ENCODE results near the gene INCA1. TPM values are rescaled to one million over a fixed set of nuclear protein-coding genes. Genes with fewer than 3 reads are reported as not detected.

INCA1 gene
- total and polyA plus RNA-seq, 8 donors, result 0.28 to 2.4 (median 0.41) TPM

- H3K4me1 ChIP-seq, result peaks cover 5 to 20% (median 15%) of the 10 kb centered on the region in 3 donors
- no peak for TF ChIP-seq CTCF (IDR thresholded peaks at IDR 0.05)
- H3K27ac ChIP-seq, result peak overlapping the region; percentile 73 to 91 (median 89)
- intact Hi-C loops (cut with DNase I), result loop anchor here in 1 of 3 donors (10.0 kb wide), 1 partner anchor 45 kb away; the partner anchor contains the start of gene CAMTA2
- no peaks in the 10 kb centered on the region for H3K9me3 ChIP-seq
- H3K27me3 ChIP-seq, result no peaks in the 10 kb centered on the region
- H3K36me3 ChIP-seq, result peaks cover 0 to 22% (median 7%) of the 10 kb centered on the region in 3 donors
- ATAC-seq, result no peak
- WGBS, 2 donors, result 0 to 1% methylated on average over 14 to 16 of the region's 16 CpGs
- H3K4me3 ChIP-seq, result peak overlapping the region; percentile 52 to 97 (median 80)
- no peak for FAIRE-seq
- peak in 3 of 6 donors; percentile 62 to 82 (median 67) for DNase-seq
Measured at GRCh38 chr17:4939546-4939795, 57.9 kb downstream of the INCA1 start.

GRCh38 chr17:4938688-4939545, 58.4 kb downstream of the INCA1 start:
- TF ChIP-seq CTCF (IDR thresholded peaks at IDR 0.05), result no peak
- Histone ChIP-seq H3K4me1 (peaks cover 5 to 23% (median 15%) of the 10 kb centered on the region in 3 donors), H3K36me3 (peaks cover 0 to 18% (median 7%) of the 10 kb centered on the region in 3 donors), H3K9me3 (no peaks in the 10 kb centered on the region), H3K27ac (peak overlapping the region; percentile 73 to 91 (median 89)), H3K27me3 (no peaks in the 10 kb centered on the region), H3K4me3 (peak overlapping the region; percentile 52 to 97 (median 80))
- intact Hi-C loops (cut with DNase I), result loop anchor here in 1 of 3 donors (10.0 kb wide), 1 partner anchor 46 kb away; the partner anchor contains the start of gene CAMTA2
- FAIRE-seq (no peak), ATAC-seq (no peak), DNase-seq (peak in 2 of 6 donors; percentile 25 to 50)
- 52 to 54% methylated on average over 19 of the region's 19 CpGs for WGBS, 2 donors

Small RNA genes lying within 50 kb of the gene (microRNA-seq; reads per million reads assigned to microRNA genes)
- 0 reads per million in 2 donors for gene MIR6864
- 0.39 to 0.59 reads per million in 2 donors for gene MIR6865

Other genes with a start within 250 kb of the INCA1 start
- gene TM4SF5, start 225.6 kb downstream of the INCA1 start, total RNA-seq, result 1 to 10 TPM in 1 of 6 donors, under 1 TPM in 3, not detected in 2; 0.31 to 1.2 (median 0.61) TPM
- gene TM4SF5, start 225.6 kb downstream of the INCA1 start, polyA plus RNA-seq, result under 1 TPM; 0.46 to 0.77 TPM
- 1 to 10 TPM in 3 of 6 donors, under 1 TPM in 2, not detected in 1; 0.28 to 2.2 (median 1.2) TPM for gene VMO1, start 211.2 kb downstream of the INCA1 start, total RNA-seq
- gene VMO1, start 211.2 kb downstream of the INCA1 start, polyA plus RNA-seq, result 1 to 10 TPM in 1 of 2 donors, under 1 TPM in 1; 0.87 to 1.6 TPM
- under 1 TPM in 1 of 6 donors, not detected in 5; 0.39 TPM for gene GLTPD2, start 208.6 kb downstream of the INCA1 start, total RNA-seq
- gene GLTPD2, start 208.6 kb downstream of the INCA1 start, polyA plus RNA-seq, result under 1 TPM in 1 of 2 donors, not detected in 1; 0.23 TPM
- gene PSMB6, start 201.4 kb downstream of the INCA1 start, total RNA-seq, result 10 to 100 TPM; 31.3 to 55.4 (median 46.1) TPM
- gene PSMB6, start 201.4 kb downstream of the INCA1 start, polyA plus RNA-seq, result 100 to 1,000 TPM in 1 of 2 donors, 10 to 100 TPM in 1; 53.1 to 103 TPM
- 10 to 100 TPM; 11.7 to 26.1 (median 17.9) TPM for gene PLD2, start 190.4 kb downstream of the INCA1 start, total RNA-seq
- 10 to 100 TPM; 24.5 to 25.8 TPM for gene PLD2, start 190.4 kb downstream of the INCA1 start, polyA plus RNA-seq
- gene MINK1, start 164.2 kb downstream of the INCA1 start, total RNA-seq, result 10 to 100 TPM; 39.6 to 70.3 (median 44.0) TPM
- gene MINK1, start 164.2 kb downstream of the INCA1 start, polyA plus RNA-seq, result 10 to 100 TPM; 62.3 to 79.3 TPM
- gene C17orf107, start 98.0 kb downstream of the INCA1 start, total RNA-seq, result 1 to 10 TPM; 2.8 to 6.9 (median 3.1) TPM
- gene C17orf107, start 98.0 kb downstream of the INCA1 start, polyA plus RNA-seq, result 1 to 10 TPM; 1.9 to 2.7 TPM
- 1 to 10 TPM in 5 of 6 donors, under 1 TPM in 1; 0.76 to 2.0 (median 1.5) TPM for gene CHRNE, start 94.4 kb downstream of the INCA1 start, total RNA-seq
- gene CHRNE, start 94.4 kb downstream of the INCA1 start, polyA plus RNA-seq, result 1 to 10 TPM in 1 of 2 donors, under 1 TPM in 1; 0.77 to 1.1 TPM
- under 1 TPM in 3 of 6 donors, not detected in 3; 0.06 to 0.37 (median 0.15) TPM for gene GP1BA, start 65.2 kb downstream of the INCA1 start, total RNA-seq
- gene GP1BA, start 65.2 kb downstream of the INCA1 start, polyA plus RNA-seq, result under 1 TPM in 1 of 2 donors, not detected in 1; 0.11 TPM
- 10 to 100 TPM; 10.9 to 23.3 (median 21.4) TPM for gene SLC25A11, start 57.5 kb downstream of the INCA1 start, total RNA-seq
- 10 to 100 TPM; 20.6 to 25.5 TPM for gene SLC25A11, start 57.5 kb downstream of the INCA1 start, polyA plus RNA-seq
- 10 to 100 TPM; 40.8 to 64.5 (median 46.7) TPM for gene RNF167, start 57.3 kb downstream of the INCA1 start, total RNA-seq
- 100 to 1,000 TPM; 102 to 118 TPM for gene RNF167, start 57.3 kb downstream of the INCA1 start, polyA plus RNA-seq
- gene PFN1, start 49.0 kb downstream of the INCA1 start, total RNA-seq, result 100 to 1,000 TPM in 4 of 6 donors, 10 to 100 TPM in 2; 63.6 to 195 (median 125) TPM
- gene PFN1, start 49.0 kb downstream of the INCA1 start, polyA plus RNA-seq, result 100 to 1,000 TPM; 148 to 162 TPM
- 1 to 10 TPM; 1.5 to 6.3 (median 2.5) TPM for gene ENO3, start 46.4 kb downstream of the INCA1 start, total RNA-seq
- gene ENO3, start 46.4 kb downstream of the INCA1 start, polyA plus RNA-seq, result 10 to 100 TPM; 17.0 to 20.3 TPM
- gene SPAG7, start 29.7 kb downstream of the INCA1 start, total RNA-seq, result 10 to 100 TPM; 15.8 to 31.7 (median 23.8) TPM
- 10 to 100 TPM; 40.3 to 58.4 TPM for gene SPAG7, start 29.7 kb downstream of the INCA1 start, polyA plus RNA-seq
- gene CAMTA2, start 9.8 kb downstream of the INCA1 start, total RNA-seq, result 10 to 100 TPM; 13.6 to 28.0 (median 19.8) TPM
- 10 to 100 TPM; 68.1 to 86.3 TPM for gene CAMTA2, start 9.8 kb downstream of the INCA1 start, polyA plus RNA-seq
- gene KIF1C, start 428 bp upstream of the INCA1 start, total RNA-seq, result 100 to 1,000 TPM in 1 of 6 donors, 10 to 100 TPM in 5; 72.8 to 103 (median 78.7) TPM
- 10 to 100 TPM; 22.3 to 41.6 TPM for gene KIF1C, start 428 bp upstream of the INCA1 start, polyA plus RNA-seq
- not detected for gene SLC52A1, start 37.9 kb upstream of the INCA1 start, total RNA-seq
- under 1 TPM in 1 of 2 donors, not detected in 1; 0.08 TPM for gene SLC52A1, start 37.9 kb upstream of the INCA1 start, polyA plus RNA-seq
- 1 to 10 TPM; 2.7 to 5.2 (median 3.5) TPM for gene ZFP3, start 80.9 kb upstream of the INCA1 start, total RNA-seq
- 1 to 10 TPM; 1.9 to 3.2 TPM for gene ZFP3, start 80.9 kb upstream of the INCA1 start, polyA plus RNA-seq
- 1 to 10 TPM; 2.8 to 5.5 (median 3.6) TPM for gene ZNF232, start 114.4 kb upstream of the INCA1 start, total RNA-seq
- gene ZNF232, start 114.4 kb upstream of the INCA1 start, polyA plus RNA-seq, result 1 to 10 TPM; 5.8 to 7.1 TPM
- under 1 TPM; 0.03 to 0.09 (median 0.05) TPM for gene USP6, start 118.5 kb upstream of the INCA1 start, total RNA-seq
- gene USP6, start 118.5 kb upstream of the INCA1 start, polyA plus RNA-seq, result under 1 TPM; 0.04 to 0.09 TPM
- 1 to 10 TPM; 2.5 to 6.9 (median 3.1) TPM for gene ZNF594, start 194.3 kb upstream of the INCA1 start, total RNA-seq
- gene ZNF594, start 194.3 kb upstream of the INCA1 start, polyA plus RNA-seq, result 1 to 10 TPM; 2.0 to 2.9 TPM
- gene SCIMP, start 237.3 kb upstream of the INCA1 start, total RNA-seq, result 1 to 10 TPM in 3 of 6 donors, under 1 TPM in 3; 0.09 to 4.4 (median 1.1) TPM
- under 1 TPM; 0.07 to 0.34 TPM for gene SCIMP, start 237.3 kb upstream of the INCA1 start, polyA plus RNA-seq

All from pancreas (tissue), 10 donors.